GF-D8 (cell line): ENCODE measurements around the gene SET.
"Not testable (repeated sequence)": the region's sequence is repeated elsewhere in the genome, so short reads cannot be mapped to it uniquely, and the experiment has no call there.

Experiments used
- DNase-seq: peaks from one replicate; lab custom pipeline; 2025; lab: John Stamatoyannopoulos, UW

Gene SET, protein sequence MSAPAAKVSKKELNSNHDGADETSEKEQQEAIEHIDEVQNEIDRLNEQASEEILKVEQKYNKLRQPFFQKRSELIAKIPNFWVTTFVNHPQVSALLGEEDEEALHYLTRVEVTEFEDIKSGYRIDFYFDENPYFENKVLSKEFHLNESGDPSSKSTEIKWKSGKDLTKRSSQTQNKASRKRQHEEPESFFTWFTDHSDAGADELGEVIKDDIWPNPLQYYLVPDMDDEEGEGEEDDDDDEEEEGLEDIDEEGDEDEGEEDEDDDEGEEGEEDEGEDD

GRCh38 chr9:128688501-128689292 is at the start of gene SET:
SET (plus strand) TSS chr9:128689222; CDS start chr9:128689583, 361 bp downstream.
- peak; percentile 83 for DNase-seq

- DNase-seq: no peak
Observed at GRCh38 chr9:128640603-128641002, 48.4 kb upstream of the SET start.

- DNase-seq: no peak
Observed at GRCh38 chr9:128642675-128643245, 46.3 kb upstream of the SET start.

GRCh38 chr9:128643519-128644300 is 45.3 kb upstream of the SET start:
- no peak for DNase-seq

DNA sequence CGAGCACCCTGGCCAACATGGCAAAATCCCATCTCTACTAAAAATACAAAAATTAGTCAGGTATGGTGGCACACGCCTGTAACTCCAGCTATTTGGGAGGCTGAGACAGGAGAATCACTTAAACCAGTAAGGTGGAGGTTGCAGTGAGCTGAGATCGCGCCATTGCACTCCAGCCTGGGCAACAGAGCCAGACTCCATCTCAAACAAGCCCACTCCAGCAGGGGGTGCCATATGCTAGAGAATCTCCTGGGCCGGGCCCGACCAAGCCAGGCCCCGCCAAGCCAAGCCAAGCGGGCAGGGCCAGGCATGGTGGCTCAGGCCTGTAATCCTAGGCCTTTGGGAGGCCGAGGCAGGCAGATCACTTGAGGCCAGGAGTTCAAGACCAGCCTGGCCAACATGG is 40.8 kb upstream of the SET start:
- not testable (repeated sequence) for DNase-seq

- no peak for DNase-seq
Observed at GRCh38 chr9:128651798-128652197, 37.2 kb upstream of the SET start.

DNA sequence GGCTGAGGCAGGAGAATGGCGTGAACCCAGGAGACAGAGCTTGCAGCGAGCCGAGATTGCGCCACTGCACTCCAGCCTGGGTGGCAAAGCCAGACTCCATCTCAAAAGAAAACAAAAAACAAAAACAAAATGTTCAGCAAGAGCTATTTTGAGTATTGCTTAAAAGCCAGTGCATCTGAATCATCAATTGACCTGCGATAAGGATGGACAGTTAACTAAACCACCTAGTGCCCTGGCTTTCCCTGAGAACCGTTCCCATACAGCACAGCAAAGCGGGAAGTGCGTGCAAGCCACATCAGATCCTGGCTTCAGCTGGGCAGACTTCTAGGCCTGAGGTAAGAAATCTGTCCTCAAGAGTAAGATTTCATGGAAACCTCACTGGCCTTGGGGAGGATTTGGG is 35.1 kb upstream of the SET start:
- DNase-seq: no peak

DNA sequence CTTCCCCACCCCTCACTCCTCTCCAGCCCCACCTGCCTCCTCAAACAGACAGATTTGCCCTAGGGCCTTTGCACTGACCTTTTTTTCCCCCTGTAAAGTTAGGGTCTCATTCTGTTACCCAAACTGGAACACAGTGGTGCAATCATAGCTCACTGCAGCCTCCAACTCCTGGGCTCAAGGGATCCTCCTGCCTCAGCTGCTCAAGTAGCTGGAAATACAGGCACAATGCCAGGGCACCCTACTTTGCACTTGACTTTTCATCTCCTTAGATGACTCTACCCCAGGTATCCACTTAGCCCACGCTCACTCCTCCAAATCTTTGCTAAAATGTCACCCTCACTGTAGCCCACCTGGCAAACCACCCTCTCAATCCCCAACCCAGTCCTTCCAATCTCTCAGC is 34.5 kb upstream of the SET start:
- DNase-seq: no peak

GRCh38 chr9:128656416-128657343 is 32.3 kb upstream of the SET start, which contains the start of gene DYNC2I2:
DYNC2I2 (minus strand) TSS chr9:128656847; CDS start chr9:128656726, 121 bp downstream.
- peak; percentile 72 for DNase-seq

DNA sequence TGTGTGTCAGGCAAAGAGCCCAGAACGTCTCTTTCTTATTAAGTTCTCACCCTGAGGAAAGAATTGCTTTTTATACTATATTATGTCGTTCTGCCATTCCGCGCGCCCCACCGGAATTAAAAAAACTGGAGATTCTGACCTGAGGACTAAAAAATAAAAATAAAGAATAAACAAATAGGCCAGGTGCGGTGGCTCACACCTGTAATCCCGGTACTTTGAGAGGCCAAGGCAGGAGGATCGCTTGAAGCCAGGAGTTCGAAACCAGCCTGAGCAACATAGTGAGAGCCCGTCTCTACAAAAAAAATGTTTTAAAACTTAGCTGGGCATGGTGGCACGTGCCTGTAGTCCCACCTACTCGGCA is 31.7 kb upstream of the SET start:
- no peak for DNase-seq

GRCh38 chr9:128657796-128658195 is 31.2 kb upstream of the SET start:
- DNase-seq: no peak

- not testable (repeated sequence) for DNase-seq
Observed at GRCh38 chr9:128666481-128666941, 22.5 kb upstream of the SET start.

- DNase-seq: no peak
Observed at GRCh38 chr9:128669786-128670185, 19.2 kb upstream of the SET start.

GRCh38 chr9:128675382-128675781 is 13.6 kb upstream of the SET start:
- no peak for DNase-seq

DNA sequence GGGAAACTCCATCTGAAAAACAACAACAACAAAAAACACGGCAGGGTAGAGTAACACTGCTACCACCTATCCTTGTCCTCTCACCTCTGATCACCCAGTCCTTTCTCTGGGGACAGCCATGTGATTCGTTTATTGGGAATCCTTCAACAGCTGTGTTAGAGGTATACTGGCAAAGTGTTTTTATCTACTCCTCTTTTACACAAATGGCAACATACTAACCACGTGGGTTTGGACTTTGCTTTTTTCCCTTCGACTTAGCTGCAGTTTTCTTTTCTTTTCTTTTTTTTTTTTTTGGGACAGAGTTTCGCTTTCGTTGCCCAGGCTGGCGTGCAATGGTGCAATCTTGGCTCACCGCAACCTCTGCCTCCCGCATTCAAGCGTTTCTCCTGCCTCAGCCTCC is 11.2 kb upstream of the SET start:
- no peak for DNase-seq

GRCh38 chr9:128683340-128684064 is 5.5 kb upstream of the SET start:
- DNase-seq: peak; percentile 24

GRCh38 chr9:128684065-128684324 is 5.0 kb upstream of the SET start:
- no peak for DNase-seq

DNA sequence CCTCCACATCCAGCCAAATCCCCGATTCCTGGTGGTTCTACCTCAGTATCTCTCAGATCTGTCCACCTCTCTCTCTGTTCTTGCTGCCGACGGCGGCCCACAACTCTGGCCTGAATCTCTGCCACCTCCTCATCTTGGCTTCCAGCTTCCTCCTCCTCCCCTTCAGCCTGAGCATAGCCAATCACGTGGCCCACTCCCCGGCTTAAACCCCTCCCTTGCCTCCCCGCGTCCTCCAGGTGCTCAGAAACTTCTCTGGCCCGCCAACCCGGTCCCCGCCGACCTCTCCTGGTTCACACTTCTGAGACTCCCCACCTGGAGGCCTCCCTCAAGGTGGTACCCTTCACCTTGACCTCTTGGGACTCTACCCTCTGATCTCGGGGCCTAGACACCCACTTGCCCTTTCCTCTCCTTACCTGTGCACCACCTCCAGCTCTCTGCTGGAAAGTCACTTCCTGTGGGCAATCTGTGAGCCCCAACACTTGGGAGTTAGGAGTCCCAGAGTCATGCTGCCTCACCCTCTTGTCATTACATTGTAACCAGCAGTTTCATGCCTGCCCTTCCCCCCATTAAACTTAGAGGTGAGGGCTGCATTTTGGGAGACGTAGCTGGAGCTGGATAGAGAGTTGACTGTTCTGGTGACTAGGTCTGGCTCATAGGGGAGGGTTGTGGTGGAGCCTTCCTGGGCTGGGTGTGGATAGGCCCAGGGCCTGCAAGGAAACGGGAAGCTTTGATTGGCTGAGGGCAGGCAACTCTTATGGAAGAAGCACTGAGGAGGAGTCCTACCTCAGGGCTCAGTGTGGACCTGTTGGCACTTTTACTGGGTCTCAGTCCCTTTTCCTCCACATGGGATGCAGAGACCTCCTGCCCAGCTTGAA is 4.5 kb upstream of the SET start:
- peak; percentile 67 for DNase-seq

DNA sequence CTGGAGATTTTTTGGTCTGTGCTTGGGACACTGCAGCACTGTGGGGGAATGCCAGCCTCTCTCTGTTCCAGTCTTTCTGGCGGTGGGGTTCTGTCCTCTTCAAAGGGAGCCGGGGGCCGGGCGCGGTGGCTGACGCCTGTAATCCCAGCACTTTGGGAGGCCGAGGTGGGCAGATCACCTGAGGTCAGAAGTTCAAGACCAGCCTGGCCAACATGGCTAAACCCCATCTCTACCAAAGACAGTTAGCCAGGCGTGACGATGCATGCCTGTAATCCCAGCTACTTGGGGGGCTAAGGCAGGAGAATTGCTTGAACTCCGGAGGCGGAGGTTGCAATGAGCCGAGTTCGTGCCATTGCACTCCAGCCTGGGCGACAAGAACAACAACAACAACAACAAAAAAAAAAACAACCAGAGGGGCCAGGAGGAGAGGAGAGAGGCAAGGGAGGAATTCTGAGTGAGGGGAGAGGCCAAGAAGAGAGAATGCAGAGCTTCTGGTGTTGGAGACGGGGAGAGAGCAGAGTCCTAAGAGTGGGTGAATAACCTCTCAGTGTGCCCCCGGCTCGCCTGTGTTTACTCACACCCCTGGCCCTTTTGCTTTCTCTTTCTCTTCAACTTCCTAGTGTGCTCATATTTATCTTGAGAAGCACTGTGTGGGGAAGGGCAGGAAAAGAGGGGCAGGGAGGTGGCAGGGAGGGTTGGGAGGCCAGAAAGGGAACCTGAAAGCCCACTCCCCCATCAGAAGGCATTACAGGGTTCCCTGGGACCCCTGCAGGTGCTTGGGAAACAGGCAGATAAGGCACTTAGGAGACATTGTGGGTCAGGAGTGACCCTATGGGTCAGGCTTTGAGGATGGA is 3.2 kb upstream of the SET start:
- DNase-seq: no peak
